GM21360 (cell line): ENCODE measurements around the gene MXI1.
A peak's percentile ranks its signal among the peaks of the same experiment; 100 is the strongest.
"Not testable (repeated sequence)": the region's sequence is repeated elsewhere in the genome, so short reads cannot be mapped to it uniquely, and the experiment has no call there.

Experiments
- ATAC-seq: cut with Tn5 transposase; IDR thresholded peaks from one replicate; pipeline ENCODE4 v1.9.1; 2021; ENCODE audit warnings: mild to moderate bottlenecking, moderate library complexity; ENCODE audit not compliant: unreplicated experiment

The MXI1 gene

DNA sequence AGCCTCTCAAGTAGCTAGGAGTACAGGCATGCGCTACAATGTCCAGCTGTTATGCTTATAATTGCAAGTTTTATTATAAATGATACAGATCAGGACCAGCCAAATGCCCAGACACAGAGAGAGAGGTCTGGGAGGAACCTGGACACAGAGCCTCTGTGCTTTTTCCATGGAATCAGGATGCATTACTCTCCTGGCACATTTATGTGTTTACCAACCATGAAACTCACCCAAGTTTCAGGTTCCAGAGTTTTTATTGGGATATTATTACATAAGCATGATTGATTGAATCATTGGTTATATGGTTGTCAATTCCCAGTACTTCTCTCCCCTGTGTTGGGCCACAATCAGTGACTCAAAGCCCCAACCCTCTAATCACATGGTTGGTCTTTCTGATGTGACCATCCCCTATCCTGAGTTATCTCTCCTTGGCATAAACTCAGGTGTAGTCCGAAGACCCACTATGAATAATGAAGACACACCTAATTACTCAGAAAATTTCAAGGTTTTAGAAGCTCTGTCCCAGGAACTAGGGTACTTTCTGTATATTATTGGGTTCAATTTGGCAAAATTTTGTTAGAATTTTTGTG lies 30.6 kb downstream of the MXI1 start:
- ATAC-seq, result no peak

DNA sequence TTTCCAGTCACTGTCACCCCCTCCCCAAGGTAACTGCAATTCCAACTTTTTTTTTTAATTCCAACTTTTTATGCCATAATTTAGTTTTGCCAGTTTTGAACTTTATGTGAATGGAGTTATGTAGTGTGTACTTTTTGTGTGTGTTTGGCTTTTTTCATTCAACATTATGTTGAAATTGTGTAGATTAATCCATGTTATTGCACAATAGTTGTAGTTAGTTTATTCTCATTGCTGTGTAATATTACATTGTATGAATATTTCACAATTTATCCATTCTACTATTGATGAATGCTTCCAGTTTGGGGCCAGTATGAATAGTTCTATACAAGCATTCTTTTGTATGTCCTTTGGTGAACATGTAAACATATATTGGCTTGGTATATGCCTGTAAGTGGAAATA lies 32.5 kb downstream of the MXI1 start:
- ATAC-seq, result no peak

DNA sequence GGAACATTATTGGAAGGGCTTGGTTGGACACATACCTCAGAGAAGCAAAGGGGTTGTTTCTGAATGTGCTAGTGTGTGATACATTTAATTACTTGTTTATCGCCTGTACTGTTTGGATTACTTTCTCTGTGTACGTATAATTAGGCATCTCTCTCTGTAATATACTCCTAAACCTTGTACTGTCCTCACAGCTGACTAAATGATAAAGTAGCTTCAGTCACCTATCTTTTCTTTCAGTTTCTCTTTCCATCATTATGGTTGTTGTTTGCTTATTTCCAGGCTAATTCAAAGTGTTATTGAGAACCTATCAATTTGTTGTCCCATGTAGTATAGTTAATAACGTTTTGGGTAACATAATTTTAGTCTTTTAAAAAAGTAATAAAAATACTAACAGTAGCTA lies 34.0 kb downstream of the MXI1 start:
- no peak for ATAC-seq

DNA sequence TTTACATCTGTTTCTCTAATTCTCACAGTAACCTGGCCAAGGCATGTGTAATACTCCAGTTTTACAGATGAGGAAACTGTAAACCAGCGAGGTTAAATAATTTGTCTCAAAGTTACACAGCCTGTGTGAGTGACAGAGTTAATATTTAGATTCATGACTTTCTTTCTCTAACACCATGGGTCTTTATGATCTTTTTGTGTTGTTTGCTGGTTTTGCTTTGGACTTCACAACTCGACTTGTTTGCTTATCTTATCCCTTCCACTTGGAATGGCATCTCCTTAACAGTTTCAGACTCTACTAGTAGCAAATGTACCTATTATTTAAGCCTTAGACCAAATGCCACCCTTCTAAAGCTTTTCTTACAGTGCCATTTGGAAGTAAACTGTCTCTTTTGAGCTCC lies 34.4 kb downstream of the MXI1 start:
- no peak for ATAC-seq

DNA sequence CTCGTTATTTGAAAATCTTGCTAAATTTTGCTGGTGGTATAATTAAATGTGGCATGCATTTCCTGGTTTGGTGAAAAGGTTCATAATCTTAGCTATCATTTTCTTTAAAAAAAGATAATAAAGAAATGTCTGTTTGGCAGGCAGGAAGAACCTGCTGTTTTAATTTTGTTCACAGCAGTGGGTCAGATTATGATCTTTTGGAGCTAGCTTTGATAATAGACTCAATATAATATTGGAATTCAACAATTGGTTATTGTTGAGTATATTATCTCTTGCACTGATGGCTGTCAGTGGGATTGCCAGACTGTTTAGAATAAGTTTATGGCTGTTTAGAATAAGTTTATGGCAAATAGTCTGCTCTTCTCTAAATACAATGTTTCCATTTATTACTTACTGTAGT lies 35.1 kb downstream of the MXI1 start:
- ATAC-seq, result no peak

DNA sequence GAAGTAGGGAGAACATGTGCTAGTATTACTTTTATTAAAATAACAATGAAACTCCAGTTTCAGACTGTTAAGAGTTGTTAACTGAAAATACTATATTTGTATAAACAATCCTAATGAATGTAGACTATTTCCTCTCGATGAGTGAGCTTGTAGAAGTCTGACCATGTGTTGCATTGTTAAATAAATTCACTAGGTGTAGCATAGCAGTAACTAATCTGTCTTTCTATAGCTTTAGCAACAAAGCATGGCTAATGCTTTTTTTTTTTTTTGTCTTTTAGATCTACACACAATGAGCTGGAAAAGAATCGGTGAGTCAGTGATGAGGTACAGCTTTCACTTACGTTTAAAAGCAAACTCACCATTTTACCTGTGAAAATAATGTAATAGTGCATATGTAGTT lies 37.1 kb downstream of the MXI1 start:
- ATAC-seq, result no peak

DNA sequence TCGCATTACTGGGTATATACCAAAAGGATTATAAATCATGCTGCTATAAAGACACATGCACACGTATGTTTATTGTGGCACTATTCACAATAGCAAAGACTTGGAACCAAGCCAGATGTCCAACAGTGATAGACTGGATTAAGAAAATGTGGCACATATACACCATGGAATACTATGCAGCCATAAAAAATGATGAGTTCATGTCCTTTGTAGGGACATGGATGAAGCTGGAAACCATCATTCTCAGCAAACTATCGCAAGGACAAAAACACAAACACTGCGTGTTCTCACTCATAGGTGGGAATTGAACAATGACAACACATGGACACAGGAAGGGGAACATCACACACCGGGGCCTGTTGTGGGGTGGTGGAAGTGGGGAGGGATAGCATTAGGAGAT lies 40.4 kb downstream of the MXI1 start:
- ATAC-seq, result not testable (repeated sequence)

DNA sequence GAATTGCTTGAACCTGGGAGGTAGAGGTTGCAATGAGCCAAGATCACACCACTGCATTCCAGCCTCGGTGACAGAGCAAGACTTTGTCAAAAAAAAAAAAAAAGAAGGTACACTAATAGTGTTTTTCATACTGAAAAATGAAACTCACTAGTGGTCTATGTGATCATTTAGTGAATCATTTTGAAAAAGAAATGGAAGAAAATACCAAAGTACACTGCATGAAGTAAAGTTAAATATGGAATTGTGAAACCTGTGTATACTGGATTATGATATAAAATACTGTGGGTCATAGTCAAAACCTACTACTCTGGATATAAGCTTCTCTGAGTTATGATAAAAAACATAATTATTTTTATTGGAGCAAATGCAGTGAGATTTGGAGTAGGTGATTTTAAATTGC lies 42.1 kb downstream of the MXI1 start:
- peak; percentile 69 for ATAC-seq

DNA sequence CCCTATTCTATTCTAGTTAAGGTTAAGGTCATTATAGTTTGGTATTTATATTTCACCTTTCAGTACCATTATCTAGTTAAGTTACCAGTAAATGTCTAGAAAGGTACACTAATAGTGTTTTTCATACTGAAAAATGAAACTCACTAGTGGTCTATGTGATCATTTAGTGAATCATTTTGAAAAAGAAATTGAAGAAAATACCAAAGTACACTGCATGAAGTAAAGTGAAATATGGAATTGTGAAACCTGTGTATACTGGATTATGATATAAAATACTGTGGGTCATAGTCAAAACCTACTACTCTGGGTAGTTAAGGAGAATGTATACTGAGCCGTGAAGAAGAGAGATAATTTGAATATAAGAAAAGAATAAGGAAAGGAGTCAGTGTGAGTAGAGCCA lies 44.0 kb downstream of the MXI1 start:
- peak; percentile 83 for ATAC-seq

DNA sequence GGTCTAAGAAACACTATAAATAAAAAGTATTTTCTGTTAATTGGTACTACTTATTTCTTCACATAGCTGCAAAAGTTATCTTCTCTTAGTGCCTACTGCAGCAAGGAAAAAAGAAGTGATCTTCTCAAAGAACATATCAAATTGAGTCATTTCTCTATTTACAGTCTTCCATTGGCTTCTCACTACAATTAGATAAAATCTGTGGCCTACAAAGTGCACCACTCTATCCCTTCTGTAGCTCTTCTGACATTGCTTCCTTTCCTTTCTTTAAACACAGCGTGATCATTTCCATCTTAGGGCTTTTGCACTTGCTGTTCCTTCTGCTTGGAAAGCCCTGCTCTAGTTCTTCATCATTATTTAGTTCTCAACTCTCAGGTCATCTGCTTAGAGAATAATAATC lies 44.7 kb downstream of the MXI1 start:
- ATAC-seq, result no peak

DNA sequence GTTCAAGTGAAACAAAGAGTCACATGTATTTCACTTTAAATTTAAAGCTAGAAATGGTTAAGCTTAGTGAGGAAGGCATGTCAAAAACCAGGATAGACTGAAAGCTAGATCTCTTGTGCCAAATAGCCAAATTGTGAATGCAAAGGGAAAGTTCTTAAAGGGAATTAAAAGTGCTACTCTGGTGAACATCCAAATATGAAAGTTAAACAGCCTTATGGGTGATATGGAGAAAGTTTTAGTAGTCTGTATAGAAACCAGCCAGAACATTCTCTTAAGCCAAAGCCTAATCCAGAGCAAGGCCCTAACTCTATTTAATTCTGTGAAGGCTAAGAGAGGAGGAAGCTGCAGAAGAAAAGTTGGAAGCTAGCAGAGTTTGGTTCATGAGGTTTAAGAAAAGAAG lies 47.1 kb downstream of the MXI1 start:
- no peak for ATAC-seq

DNA sequence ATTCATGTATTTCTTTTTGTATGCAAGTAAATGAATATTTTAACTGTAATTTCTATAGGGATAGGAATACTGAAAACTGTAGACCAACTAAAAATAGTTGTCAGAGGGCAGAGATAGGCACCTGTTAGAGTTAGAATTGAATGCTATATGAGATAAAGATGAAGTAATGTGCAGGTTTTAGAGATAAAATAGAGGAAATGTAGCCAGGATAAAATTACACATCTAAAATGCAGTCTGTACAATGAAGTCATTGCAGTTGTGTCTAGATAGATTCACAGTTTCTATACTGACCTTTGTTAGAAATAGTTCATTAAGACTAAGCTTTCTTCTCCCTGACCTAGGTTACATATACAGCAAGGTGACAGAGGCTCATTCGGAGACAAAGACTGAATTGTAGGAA lies 51.1 kb downstream of the MXI1 start:
- no peak for ATAC-seq

DNA sequence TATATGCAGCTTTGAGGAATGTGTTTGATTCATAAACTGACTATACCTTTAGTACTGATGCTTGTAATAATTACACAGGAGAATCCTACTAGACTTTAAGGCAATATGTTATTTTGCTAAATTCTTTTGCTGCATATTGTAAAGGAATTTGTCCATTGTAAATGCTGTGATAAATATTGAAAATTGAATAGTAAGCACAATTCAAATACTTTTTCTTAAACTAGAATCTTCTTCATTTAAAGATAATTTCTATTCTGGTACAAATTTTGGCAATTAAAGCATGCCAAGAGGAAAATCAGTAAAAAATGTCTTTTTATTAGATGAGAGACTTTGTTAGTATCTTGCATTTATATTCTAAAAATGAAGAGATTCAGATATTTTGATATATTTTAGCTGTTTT lies 51.9 kb downstream of the MXI1 start:
- ATAC-seq, result no peak

DNA sequence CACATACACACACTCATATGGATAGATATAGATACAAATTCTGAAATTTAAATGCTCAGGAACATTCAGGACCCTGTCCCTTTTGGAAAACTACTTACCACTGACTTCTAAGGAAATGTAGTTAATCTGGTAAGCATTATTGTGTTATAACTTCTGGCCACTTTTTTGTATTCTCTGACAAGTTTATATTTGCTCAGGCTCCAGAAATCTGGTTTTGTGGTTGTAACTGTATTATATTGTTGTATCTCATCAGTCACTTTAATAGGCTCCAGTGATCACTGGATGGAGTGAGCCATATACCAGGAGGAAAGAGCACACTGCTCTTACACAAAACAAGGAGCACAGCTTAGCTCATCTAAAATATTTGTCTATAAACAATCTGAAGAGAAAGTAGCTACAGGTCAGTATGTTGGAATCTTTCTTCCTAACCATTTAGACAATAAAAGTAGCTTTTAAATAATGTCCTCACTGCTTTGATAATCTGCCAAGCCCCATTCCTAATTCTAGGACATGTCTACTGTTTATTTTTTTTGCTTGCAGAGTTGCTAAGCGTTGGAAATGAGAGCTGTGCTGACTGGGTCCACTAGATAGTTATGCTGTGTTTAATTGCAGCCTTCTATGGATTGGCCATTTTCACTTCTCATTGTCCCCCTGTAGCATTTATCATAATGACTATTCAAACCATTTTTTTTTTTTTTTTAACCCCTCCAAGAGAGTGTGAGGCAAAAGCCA lies 53.5 kb downstream of the MXI1 start:
- no peak for ATAC-seq

DNA sequence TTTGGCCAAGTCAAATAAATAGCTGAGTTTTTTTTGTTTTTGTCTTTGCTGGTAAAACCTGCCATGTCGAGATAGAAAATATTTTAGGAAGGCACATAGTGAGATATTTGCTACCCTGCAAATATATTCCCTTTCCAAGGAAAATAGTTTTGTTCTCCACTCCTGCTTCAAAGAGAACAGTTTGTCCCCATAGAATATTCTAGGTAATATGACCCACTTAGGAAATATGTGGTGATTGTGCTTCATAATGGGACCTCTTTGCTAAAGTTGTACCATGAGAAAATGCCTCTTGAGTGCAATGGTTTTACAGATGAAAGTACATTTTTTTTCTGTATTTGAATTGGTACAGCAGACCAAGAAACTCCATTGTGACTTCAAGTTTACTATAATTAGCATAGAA lies 55.8 kb downstream of the MXI1 start:
- ATAC-seq, result no peak

DNA sequence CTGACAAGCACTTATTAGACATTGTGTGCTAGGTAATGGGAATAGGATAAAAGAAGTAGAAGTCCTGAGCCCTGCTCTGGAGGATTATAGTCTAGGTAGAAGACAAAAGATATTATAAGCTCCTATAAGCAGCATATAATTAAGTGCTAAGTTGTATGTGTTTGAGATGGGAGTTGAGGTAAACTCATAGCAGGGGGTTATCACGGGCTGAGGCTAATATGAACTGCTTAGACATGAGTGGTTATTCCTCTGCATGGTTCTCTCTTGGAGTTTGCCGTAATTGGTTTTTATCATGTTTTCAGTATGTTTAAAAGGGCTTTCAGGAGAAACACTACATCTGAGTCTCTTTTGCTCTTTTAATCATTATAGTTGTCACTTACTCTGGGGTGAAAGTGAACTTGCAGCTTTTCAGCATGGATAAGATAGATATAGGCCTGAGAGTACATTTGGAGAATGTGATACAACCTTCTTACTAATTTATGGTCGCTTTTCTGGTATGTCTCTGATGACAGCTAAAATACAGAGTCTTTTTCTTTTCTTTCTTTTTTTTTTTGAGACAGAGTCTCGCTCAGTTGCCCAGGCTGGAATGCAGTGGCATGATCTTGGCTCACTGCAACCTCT lies 58.3 kb downstream of the MXI1 start:
- no peak for ATAC-seq

DNA sequence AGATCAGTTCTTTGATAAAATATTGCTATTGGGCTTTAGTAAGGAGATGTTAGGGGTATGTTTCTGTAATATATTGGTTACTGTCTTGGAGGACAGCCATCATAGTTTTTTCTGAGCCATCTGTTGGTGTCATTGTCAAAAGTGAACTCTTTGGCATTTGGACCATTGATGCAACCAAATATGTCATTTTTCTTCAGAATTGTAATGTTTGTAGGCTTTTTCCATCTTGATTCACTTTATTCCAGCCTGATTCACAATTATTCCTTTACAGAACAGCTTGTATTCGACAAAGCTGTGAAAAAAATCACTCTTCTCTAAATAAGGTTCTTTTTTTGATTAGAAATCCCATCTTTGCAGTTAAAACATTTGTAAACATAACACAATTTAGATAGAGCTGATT lies 59.9 kb downstream of the MXI1 start:
- no peak for ATAC-seq

DNA sequence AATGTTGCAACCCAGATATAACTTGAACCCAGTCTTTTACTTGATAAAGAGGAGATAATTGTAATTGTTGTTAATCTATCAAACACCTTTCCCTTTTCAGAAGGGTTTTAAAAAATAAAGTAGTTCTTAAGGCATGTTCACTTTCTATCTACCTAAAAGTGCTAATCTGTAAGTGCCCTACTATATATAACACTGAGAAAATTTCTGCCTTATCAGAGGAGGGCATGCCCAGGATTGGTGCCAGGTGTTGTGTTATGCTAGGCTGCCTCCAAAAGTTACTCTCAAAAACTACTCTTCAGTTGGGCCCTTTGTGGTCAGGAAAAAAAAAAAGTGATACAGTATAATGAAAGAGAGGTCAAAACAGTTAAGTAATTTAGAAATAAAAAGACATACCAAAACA lies 61.0 kb downstream of the MXI1 start:
- peak; percentile 49 for ATAC-seq

DNA sequence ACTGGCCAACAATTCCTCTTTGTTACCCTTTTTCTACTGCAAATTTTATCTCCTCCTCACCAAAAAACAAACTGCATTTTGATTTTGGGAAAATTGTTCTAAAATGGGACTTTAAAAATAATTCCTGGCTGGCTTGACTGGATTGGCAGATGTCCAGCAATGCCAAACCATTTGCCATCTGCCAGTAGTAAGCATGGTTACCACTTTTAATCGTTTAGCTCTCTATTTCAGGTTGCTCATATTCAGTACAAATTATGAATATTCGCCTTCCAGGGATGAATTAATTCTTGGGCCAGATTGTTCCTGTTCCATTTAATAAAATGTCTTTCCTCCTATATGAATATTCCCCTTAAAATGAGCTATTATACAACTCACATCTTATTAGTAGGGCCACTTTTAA lies 61.6 kb downstream of the MXI1 start:
- no peak for ATAC-seq

DNA sequence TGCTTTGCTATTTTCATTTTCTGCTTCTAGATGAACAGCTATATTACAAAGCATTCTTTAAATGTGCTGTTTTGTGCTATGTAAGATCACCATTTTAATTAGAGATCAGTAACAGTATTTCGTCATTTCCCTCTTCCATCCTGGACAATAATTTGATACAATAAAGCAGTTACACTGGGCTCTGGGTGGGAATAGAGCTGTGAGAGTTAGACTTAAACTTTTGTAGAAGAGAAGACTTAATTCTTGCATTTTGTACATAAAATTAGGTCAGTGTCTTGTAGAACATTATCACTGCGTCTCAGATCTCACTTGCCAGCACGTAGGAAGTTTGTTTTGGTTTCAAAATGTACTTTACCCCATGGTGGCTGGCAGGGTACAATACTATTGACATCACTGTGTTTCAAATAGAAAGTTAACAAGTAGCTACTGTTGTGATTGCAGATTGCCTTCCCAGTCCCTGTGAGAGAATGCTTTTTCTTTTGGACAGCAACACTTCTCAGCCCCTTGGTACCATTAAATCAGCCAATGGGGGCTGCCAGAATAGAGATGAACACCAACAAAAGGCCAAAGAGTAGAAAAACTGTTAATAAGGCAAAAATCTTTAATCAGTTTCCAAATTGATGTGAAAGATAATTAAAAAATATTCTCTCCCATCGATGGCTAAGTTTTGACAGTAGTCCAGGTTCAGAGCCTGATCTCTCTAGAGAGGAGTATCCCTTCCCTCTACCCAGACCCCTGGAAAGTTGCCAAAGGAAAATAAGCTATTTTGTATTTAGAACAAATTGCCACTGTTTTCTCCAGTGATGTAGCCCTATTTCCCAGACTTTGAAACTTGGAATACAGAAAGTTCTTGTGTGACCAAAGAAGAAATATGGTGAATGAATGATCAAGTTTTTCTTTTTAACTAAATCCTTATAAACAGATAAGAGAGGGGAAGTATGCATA lies 62.2 kb downstream of the MXI1 start:
- no peak for ATAC-seq

DNA sequence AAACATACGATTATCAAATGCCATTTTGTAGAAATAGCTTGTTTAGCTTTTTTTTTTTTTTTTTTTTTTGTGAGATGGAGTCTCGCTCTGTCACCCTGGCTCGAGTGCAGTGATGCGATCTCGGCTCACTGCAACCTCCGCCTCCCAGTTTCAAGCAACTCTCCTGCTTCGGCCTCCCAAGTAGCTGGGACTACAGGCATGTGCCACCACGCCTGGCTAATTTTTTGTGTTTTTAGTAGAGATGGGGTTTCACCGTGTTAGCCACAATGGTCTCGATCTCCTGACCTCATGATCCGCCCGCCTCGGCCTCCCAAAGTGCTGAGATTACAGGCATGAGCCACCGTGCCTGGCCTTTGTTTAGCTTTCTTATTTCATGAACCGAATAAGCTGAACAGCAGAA lies 65.6 kb downstream of the MXI1 start:
- ATAC-seq, result not testable (repeated sequence)
